NCI-H2081 treated with DMSO at 0.1 percent for 48 hours (cell line): ENCODE measurements around the gene LRP1B.

Experiments
- DNase-seq: peaks from one replicate; lab custom pipeline; 2025; lab: John Stamatoyannopoulos, UW

The LRP1B gene

GRCh38 chr2:142131010-142131669, at the start of gene LRP1B:
Gene LRP1B (minus strand): TSS chr2:142131016. CDS start chr2:142130729, 287 bp downstream.
- no peak for DNase-seq

DNA sequence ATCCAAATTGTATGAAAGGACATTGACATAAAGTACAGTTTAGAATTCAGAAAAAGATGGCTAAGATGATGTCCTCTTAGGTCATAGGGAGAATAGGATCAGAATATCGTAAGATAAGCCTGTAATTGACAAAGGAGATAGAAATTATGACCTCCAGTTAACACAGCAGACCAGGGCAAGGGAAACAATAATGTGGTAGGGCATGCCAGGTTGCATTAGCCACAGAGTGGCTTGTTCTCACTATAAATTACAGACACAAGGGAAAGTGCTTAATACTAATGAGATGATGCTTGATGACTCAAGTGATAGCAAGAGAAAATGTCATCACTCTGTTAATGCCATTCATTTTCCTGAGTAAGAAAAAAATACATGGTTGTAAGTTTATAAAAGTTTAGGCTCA, 48.9 kb upstream of the LRP1B start:
- no peak for DNase-seq

DNA sequence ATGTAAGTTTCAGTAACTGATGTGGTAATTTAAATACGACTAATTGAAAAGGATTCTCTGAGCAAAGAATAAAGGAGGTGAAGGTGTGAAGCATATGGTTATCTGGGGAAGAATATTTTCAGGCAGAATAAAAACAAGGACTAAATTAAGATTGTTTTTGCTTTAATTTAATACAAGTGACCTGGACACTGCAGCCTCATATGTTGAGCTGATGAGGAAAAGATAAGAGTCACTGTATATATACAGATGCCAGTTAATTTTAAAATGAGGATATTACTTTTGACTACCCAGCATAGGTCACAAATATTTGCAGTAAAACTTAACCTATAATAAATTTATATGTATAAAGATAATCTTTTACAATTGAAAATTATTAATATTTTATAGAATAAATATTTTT, 47.8 kb upstream of the LRP1B start:
- DNase-seq, result no peak

DNA sequence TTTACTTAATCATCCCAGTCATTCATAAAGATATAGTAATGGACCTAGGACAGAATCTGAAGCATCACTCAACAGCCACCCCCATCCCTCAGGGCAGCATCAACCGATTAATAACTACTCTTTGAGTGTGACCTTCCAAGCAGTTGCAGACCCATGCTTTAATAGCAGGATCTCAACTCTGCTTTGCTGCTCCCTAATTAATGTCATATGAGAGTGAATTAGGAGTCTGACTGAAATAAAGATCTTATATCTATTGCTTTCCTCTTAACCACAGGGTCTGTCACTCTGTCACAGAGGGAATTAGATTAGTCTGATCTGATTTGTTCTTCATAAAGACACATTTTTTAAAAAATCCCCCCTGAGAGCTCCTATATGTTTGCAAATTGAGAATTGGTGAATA, 46.1 kb upstream of the LRP1B start:
- DNase-seq, result no peak

DNA sequence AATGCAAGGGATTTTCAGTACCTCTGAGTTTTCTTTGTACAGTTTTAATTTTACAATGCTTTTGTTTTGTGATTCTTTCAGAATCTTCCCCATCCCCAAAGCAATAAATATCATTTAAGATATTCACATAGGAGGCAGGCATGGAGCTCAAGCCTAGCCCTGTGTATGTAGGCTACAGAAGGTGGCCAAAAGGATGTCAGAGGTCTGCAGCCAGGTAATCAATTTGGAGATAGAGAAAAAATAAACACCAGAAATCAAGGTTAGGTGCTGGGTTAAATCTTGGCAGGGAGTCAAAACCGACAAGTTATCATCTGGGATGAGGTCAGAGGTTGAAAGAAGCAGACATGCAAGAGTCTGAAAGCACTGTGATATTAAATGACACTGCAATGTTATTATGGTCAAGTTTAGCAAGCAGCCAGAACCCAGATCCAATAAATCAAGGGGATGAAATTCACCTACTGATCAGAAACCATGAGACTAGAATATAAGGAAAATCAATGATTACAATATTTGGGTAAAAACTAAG, 45.1 kb upstream of the LRP1B start:
- DNase-seq, result no peak

DNA sequence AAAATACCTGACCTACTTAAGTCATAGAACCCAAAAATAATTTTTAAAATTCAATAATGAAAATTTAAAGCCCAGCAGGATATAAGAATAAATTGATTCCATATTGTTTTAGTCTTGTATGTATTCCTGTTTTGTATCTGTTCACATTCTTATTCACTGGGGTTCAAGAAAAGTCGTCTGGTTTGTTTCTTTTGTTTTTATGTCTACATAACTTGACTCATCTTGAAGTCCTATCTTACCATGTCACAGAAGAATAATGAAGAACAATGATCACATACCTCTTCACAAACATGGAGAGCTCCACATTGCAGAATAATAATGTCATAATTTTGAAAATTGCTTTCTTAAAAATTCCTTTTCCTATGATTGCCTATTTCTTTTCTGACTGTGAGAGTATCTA, 43.4 kb upstream of the LRP1B start:
- DNase-seq, result no peak

DNA sequence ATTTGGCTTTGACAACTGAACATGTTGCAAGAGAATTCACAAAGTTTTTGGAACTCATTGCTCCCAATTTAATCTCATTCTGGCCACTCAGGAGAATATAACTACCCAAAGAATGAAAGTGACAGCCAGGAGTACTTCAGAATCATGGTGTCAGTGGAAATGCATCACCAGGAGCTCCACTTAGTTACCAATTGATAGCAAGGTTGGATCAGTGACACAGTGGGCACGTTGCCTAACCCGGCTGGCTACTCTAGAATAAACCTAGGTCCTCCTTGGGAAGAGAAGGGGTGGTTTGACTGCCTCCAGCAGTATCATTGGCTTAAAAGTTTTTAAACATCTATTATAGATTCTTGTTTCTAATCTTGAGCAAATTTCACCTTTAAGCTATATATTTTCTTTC, 40.0 kb upstream of the LRP1B start:
- DNase-seq, result no peak

DNA sequence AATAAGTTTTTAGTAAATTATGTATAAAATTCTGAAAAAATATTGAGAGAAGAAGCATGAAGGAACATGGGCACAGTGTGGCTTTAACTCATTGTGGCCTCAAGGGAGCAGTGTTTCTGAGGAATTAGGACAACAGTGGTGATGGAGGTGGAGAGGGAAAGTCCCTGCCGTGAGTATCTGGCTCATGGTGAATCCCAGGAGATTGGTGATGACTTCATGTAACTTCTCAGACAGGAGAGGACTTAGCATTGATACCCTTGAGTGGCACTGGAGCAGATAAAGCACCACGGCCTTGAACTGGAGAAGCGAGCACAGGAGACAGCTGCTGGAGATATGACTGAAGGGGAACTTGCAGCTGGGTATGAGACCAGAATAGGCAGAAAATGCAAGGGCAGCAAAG, 35.0 kb upstream of the LRP1B start:
- no peak for DNase-seq

GRCh38 chr2:142153601-142154000, 22.8 kb upstream of the LRP1B start:
- no peak for DNase-seq

GRCh38 chr2:142150453-142150852, 19.6 kb upstream of the LRP1B start:
- DNase-seq, result no peak

DNA sequence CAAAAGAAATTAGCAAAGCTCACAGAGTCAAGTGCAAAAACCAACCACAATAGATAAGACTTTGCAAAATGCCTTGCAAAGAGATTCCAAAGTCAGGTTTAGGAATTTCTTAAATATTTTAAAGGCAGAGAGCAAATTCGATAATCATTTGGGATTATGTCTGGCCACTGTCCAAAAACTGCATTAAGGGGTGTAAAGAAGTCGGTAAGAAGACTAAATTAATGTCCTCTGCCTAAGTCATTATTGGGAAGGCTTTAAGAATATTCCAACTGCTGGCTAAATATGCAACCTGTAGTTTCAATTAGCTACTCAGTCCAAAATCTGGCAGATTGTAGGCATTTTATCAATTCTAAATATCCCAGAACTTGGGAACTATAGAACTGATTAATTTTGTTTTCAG, 13.7 kb upstream of the LRP1B start:
- no peak for DNase-seq

DNA sequence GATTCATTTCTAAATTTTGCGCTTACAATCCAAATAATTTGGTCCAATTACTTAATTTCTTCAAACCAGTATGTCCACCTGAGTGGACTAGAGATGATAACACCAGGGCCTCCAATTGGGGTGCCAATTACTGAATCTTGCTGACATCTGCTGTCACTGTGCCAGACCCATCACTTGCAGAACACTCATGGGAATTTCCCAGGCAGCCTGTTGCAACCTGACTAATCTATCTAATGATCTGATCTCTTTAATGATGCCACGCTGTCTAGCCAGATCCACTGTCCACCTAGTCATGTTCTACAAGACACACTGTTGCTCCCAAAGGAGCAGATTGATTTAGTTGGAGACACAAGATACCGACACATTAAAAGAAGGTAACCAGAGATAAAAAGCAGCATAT, 11.8 kb upstream of the LRP1B start:
- no peak for DNase-seq

DNA sequence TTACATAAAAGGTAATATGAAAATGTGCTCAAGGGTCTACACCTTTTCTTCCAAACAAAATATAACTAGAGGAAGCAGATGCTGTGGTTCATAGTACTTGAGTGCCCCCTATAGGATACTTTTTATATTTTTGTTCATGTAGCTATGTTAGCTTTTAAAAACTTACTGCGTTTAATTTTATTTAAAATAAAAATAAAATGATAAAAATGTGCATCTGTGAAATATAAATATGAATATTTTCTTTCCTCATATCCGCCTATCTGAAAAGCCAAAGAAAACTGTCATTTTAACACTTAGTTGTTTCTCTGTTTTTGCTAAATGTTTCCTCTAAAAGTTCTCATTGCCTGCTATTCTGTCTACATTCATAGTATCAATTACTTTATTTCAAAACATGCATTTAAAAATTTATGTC, 9.6 kb upstream of the LRP1B start:
- DNase-seq, result peak; percentile 26

- no peak for DNase-seq
These were observed 8.6 kb upstream of the LRP1B start for GRCh38 chr2:142139384-142139783.

GRCh38 chr2:142136571-142136970, 5.8 kb upstream of the LRP1B start:
- no peak for DNase-seq

GRCh38 chr2:142134911-142135310, 4.1 kb upstream of the LRP1B start:
- no peak for DNase-seq

- DNase-seq, result no peak
These were observed 456 bp downstream of the LRP1B start for GRCh38 chr2:142130111-142131009.

- DNase-seq, result no peak
These were observed 2.7 kb downstream of the LRP1B start for GRCh38 chr2:142128105-142128504.

- no peak for DNase-seq
These were observed 3.6 kb downstream of the LRP1B start for GRCh38 chr2:142127248-142127647.

GRCh38 chr2:142124706-142125105, 6.1 kb downstream of the LRP1B start:
- no peak for DNase-seq

DNA sequence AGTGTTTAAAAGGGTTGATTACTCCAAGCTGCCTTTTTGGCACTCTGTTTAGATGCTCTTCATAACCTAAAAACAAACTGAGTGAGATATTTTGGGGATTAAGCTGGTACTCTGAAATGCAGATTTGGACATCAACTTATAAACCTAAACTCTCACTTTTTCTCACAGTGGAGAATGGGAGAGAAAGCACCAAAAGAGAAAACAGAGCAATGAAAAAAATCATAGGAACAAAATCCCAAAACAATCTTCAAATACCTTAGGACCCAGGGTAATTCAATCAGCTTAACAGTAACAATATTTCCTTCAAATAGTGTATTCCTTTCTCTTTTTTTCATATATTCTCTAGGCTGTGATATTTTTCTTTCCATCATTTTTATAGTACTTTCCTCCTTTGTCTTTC, 11.5 kb downstream of the LRP1B start:
- no peak for DNase-seq

- no peak for DNase-seq
These were observed 18.0 kb downstream of the LRP1B start for GRCh38 chr2:142112757-142113221.

GRCh38 chr2:142104134-142104758, 26.6 kb downstream of the LRP1B start:
- DNase-seq, result no peak
